ENCODE results near the gene GAL3ST1. TPM values are rescaled to one million over a fixed set of nuclear protein-coding genes. Genes with fewer than 3 reads are reported as not detected.

The GAL3ST1 gene
- total and polyA plus RNA-seq, 2 of the 8 experiments (the other 6 are each of a cell fraction or from before 2014, with no cell fraction given) = 11.0 to 32.5 TPM

DNA sequence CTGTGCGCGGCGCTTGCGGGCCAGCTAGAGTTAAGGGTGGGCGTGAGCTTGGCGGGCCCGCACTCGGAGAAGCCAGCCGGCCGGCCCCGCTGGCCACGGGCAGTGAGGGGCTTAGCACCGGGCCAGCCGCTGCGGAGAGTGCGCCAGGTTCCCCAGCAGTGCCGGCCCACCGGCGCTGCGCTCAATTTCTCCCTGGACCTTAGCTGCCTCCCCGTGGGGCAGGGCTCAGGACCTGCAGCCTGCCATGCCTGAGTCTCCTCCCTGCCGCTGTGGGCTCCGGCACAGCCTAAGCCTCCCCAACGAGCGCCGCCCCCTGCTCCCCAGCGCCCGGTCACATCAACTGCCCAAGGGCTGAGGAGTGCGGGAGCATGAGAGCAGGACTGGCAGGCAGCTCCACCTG lies 22.4 kb upstream of the GAL3ST1 start (continued):
- TF ChIP-seq BACH1 (IDR thresholded peaks at IDR 0.05; ENCODE audit: low read length) = no peak
- TF ChIP-seq RXRA (IDR thresholded peaks at IDR 0.05; ENCODE audit: insufficient read depth, low read depth, low read length) = no peak
- no peak for TF ChIP-seq SUZ12 (IDR thresholded peaks at IDR 0.05; ENCODE audit: low read length)

All from H1 (cell line).